GM18909 (cell line): Measurements from ENCODE around the gene STAM2.
A peak's percentile ranks its signal among the peaks of the same experiment; 100 is the strongest.

ENCODE experiments used
- ATAC-seq: cut with Tn5 transposase; IDR thresholded peaks from one replicate; pipeline ENCODE4 v1.9.1; 2021; ENCODE audit warnings: mild to moderate bottlenecking; ENCODE audit not compliant: unreplicated experiment, poor library complexity

STAM2 gene

GRCh38 chr2:152078662-152079061 lies 96.9 kb downstream of the STAM2 start:
- ATAC-seq: peak; percentile 93

DNA sequence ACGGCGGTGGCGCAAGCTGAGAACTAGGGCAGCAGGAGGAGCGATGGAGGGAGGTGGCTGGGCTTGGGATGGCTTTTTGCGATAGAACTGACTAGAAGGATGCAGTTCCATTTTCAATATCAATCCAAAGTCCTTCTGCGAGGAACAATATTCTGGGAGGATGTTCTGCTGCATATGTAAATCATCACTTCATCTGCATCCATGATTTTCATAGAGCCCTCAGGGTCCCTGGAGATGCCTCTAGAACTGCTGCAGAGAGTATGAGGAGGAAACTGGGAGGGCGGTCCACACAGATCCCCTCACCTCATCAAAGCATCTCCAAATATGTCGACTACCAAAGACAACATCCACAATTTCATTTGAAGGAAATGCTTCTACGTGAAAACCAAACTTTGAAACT lies 97.5 kb downstream of the STAM2 start:
- no peak for ATAC-seq

GRCh38 chr2:152075461-152076050 lies 100.0 kb downstream of the STAM2 start:
- no peak for ATAC-seq

DNA sequence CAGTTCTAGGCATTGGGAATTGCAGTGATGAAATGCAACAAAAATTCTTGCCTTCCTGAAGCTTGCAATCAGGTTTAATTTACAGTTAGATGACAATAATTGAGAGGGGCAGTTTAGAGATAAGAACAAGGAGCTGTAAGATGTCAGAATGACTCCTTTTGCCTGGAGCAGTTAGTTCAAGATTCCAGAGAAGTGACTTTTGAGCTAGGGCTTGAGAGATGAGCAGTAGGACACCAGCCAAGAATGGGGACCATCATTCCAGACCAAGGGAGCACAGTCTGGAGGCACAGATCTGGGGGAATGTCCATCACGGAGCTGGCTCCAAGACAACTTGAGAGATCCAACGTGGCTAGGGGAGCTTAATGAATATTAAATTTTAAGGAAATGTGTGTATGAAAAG lies 103.6 kb downstream of the STAM2 start:
- no peak for ATAC-seq

GRCh38 chr2:152071518-152071917 lies 104.0 kb downstream of the STAM2 start:
- ATAC-seq: no peak

GRCh38 chr2:152071092-152071491 lies 104.5 kb downstream of the STAM2 start:
- peak; percentile 78 for ATAC-seq

- no peak for ATAC-seq
Observed at GRCh38 chr2:152068226-152068625, 107.3 kb downstream of the STAM2 start.

GRCh38 chr2:152067823-152068222 lies 107.7 kb downstream of the STAM2 start:
- ATAC-seq: no peak
